ENCODE measurements around the gene ST7. TPM values are rescaled to one million over a fixed set of nuclear protein-coding genes. Genes with fewer than 3 reads are reported as not detected.
"Not testable (repeated sequence)": the region's sequence is repeated elsewhere in the genome, so short reads cannot be mapped to it uniquely, and the experiment has no call there.

The ST7 gene
- total and polyA plus RNA-seq, 2 of the 13 experiments (the other 11 are each of a cell fraction or from before 2014, with no cell fraction given): 17.3 to 23.5 TPM

DNA sequence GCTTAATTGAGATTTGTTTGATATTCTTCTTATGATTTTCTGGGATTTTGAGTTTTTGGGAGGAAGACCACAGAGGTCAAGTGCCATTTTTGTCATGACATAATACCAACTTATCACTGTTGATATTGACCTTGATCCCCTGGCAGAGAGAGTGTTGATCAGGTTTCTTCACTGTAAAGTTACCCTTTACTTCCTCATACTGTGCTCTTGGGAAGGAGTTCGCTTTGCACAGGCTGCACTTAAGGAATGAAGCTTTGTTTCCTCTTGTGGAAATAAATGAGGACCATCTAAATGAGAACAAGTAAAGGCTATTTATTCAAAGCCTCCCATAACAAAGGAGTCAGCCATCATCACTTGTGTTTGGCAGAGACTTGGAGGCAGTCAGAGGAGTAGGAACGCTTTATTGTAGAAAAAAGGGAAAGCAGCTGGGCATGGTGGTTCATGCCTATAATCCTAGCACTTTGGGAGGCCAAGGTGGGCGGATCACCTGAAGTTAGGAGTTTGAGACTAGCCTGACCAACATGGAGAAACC is 16.1 kb downstream of the ST7 start:
- Histone ChIP-seq H4K20me1 (ENCODE audit: insufficient read depth, low read length) (no peaks in the 10 kb centered on the region), H3K36me3 (replicated peaks in 1 of 2; ENCODE audit: control insufficient read depth in 1 of 2, insufficient read depth in 2 of 2, low read length in 2 of 2) (no peaks in the 10 kb centered on the region), H3K79me2 (ENCODE audit: insufficient read depth, low read length) (peaks cover 28% of the 10 kb centered on the region), H3K27me3 (ENCODE audit: control insufficient read depth in 1 of 2, insufficient read depth in 2 of 2, low read length in 2 of 2) (no peaks in the 10 kb centered on the region), H3K4me2 (ENCODE audit: low read depth, low read length) (no peak overlapping the region), H3K9ac (ENCODE audit: insufficient read depth, low read depth, low read length) (no peak overlapping the region), H2AFZ (ENCODE audit: low read length) (no peak overlapping the region), H3K27ac (ENCODE audit: extremely low read length, insufficient read depth, low read length) (no peak overlapping the region), H3K9me3 (ENCODE audit: low read length) (no peaks in the 10 kb centered on the region), H3K4me1 (ENCODE audit: insufficient read depth, low read length) (peaks cover 34% of the 10 kb centered on the region), H3K4me3 (replicated peaks in 1 of 3; ENCODE audit: insufficient read depth in 1 of 3, low read depth in 2 of 3, low read length in 3 of 3) (no peak overlapping the region)
- ChIA-PET POLR2A (no interaction called here), CTCF (ENCODE audit: low intra/inter-chr PET ratio, low total read pairs) (no interaction called here)
- no TSS peak for BruUV-seq (replicated peaks)
- in situ Hi-C loops (cut with HindIII; ENCODE audit: extremely low pct_ligation_motif_present, low pct_unique_long_range_greater_than_20kb) (no loop called here), intact Hi-C loops (cut with micrococcal nuclease; ENCODE audit: unreplicated experiment) (no loop called here)
- no peak for DNase-seq (ENCODE audit: low spot score)
- WGBS (ENCODE audit: low lambda C conversion rate): 98% methylated on average over 3 of the region's 3 CpGs
- ATAC-seq: no peak
- FAIRE-seq: no peak
- TF ChIP-seq, protein P1, sequence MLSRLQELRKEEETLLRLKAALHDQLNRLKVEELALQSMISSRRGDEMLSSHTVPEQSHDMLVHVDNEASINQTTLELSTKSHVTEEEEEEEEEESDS (CRISPR knock-in tag; IDR thresholded peaks at IDR 0.05; ENCODE audit: borderline replicate concordance): no peak
- no peak for TF ChIP-seq ZNF569 (CRISPR knock-in tag; IDR thresholded peaks at IDR 0.05; ENCODE audit: borderline replicate concordance)
- no peak for TF ChIP-seq KMT2B (CRISPR knock-in tag; IDR thresholded peaks at IDR 0.05)

DNA sequence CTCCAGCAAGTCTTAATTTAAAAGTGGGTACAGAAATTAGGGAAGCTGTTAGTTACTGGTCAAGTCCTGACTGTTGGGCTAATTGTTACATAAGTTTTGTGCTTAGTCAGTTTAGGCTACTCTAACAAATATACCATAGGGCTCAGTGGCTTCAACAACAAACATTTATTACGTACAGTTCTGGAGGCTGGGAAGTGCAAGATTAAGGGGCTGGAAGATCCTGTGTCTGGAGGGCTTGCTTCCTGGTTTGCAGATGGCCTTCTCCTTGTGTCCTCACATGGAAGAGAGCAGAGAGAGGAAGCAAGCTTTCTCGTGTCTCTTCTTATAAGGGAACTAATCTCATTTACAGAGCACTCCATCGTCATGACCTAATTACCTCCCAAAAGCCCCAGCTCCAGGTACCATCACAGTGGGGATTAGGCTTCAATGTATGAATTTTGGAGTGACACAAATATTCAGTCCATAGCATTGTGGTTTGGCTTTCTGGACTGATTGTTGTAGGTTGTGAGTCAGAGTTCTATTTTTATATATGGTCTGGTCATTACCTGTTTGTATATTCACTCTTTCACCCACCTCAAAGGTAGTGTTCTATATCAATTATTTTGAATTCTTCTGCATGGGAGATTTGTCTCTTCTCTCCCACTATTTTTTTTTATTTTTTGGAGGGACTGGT is 17.1 kb downstream of the ST7 start:
- Histone ChIP-seq H3K36me3 (replicated peaks in 1 of 2; ENCODE audit: control insufficient read depth in 1 of 2, insufficient read depth in 2 of 2, low read length in 2 of 2) (no peaks in the 10 kb centered on the region), H3K27ac (ENCODE audit: extremely low read length, insufficient read depth, low read length) (peak overlapping the region; percentile 8), H4K20me1 (ENCODE audit: insufficient read depth, low read length) (no peaks in the 10 kb centered on the region), H3K4me1 (ENCODE audit: insufficient read depth, low read length) (peaks cover 34% of the 10 kb centered on the region), H3K9me3 (ENCODE audit: low read length) (no peaks in the 10 kb centered on the region), H3K4me2 (ENCODE audit: low read depth, low read length) (no peak overlapping the region), H3K79me2 (ENCODE audit: insufficient read depth, low read length) (peaks cover 26% of the 10 kb centered on the region), H2AFZ (ENCODE audit: low read length) (no peak overlapping the region), H3K9ac (ENCODE audit: insufficient read depth, low read depth, low read length) (no peak overlapping the region), H3K27me3 (ENCODE audit: control insufficient read depth in 1 of 2, insufficient read depth in 2 of 2, low read length in 2 of 2) (no peaks in the 10 kb centered on the region), H3K4me3 (replicated peaks in 1 of 3; ENCODE audit: insufficient read depth in 1 of 3, low read depth in 2 of 3, low read length in 3 of 3) (no peak overlapping the region)
- BruUV-seq (replicated peaks): no TSS peak
- DNase-seq (ENCODE audit: low spot score) (no peak), FAIRE-seq (no peak), ATAC-seq (peak; percentile 59)
- 84% methylated on average over 3 of the region's 3 CpGs for WGBS (ENCODE audit: low lambda C conversion rate)
- ChIA-PET CTCF (ENCODE audit: low intra/inter-chr PET ratio, low total read pairs) (no interaction called here), POLR2A (no interaction called here)
- TF ChIP-seq, protein P1 (CRISPR knock-in tag; IDR thresholded peaks at IDR 0.05; ENCODE audit: borderline replicate concordance): no peak
- TF ChIP-seq SRY (CRISPR knock-in tag; IDR thresholded peaks at IDR 0.05): no peak
- no peak for TF ChIP-seq SUZ12 (IDR thresholded peaks at IDR 0.05; ENCODE audit: low read depth, low read length)
- no peak for TF ChIP-seq KLF13 (CRISPR knock-in tag; IDR thresholded peaks at IDR 0.05)
- no peak for TF ChIP-seq TRIM24 (CRISPR knock-in tag; IDR thresholded peaks at IDR 0.05)
- no peak for TF ChIP-seq ELF1 (CRISPR knock-in tag; IDR thresholded peaks at IDR 0.05)
- in situ Hi-C loops (cut with HindIII; ENCODE audit: extremely low pct_ligation_motif_present, low pct_unique_long_range_greater_than_20kb) (no loop called here), intact Hi-C loops (cut with micrococcal nuclease; ENCODE audit: unreplicated experiment) (no loop called here)

DNA sequence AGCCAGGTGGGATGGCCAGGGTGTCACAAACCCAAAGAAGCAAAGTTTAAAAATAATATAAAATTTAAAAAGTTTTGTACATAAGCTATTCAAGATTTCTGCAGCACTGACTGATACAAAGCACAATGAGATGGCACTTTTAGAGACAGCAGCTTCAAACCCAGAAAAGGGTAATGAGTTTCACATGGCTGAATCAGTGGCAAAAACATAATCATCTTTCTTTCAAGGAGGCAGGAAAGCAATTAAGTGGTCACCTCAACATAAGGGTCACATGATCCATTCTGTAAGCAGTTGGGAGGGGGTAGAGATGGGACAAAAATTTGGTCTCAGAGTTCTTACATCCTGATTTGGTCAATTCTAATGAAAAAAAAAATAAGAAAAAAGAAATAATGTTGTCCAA is 17.9 kb downstream of the ST7 start:
- H2AFZ ChIP-seq (ENCODE audit: low read length); H3K9me3 ChIP-seq (ENCODE audit: low read length); in situ Hi-C loops (cut with HindIII; ENCODE audit: extremely low pct_ligation_motif_present, low pct_unique_long_range_greater_than_20kb); intact Hi-C loops (cut with micrococcal nuclease; ENCODE audit: unreplicated experiment); DNase-seq (ENCODE audit: low spot score); H4K20me1 ChIP-seq (ENCODE audit: insufficient read depth, low read length); H3K4me2 ChIP-seq (ENCODE audit: low read depth, low read length); H3K36me3 ChIP-seq (replicated peaks in 1 of 2; ENCODE audit: control insufficient read depth in 1 of 2, insufficient read depth in 2 of 2, low read length in 2 of 2); H3K27me3 ChIP-seq (ENCODE audit: control insufficient read depth in 1 of 2, insufficient read depth in 2 of 2, low read length in 2 of 2); H3K4me3 ChIP-seq (replicated peaks in 1 of 3; ENCODE audit: insufficient read depth in 1 of 3, low read depth in 2 of 3, low read length in 3 of 3); FAIRE-seq; BruUV-seq (replicated peaks); CTCF ChIA-PET (ENCODE audit: low intra/inter-chr PET ratio, low total read pairs); ATAC-seq; H3K9ac ChIP-seq (ENCODE audit: insufficient read depth, low read depth, low read length): not testable (repeated sequence)
- Histone ChIP-seq H3K4me1 (ENCODE audit: insufficient read depth, low read length) (peaks cover 34% of the 10 kb centered on the region), H3K27ac (ENCODE audit: extremely low read length, insufficient read depth, low read length) (peak overlapping the region; percentile 29), H3K79me2 (ENCODE audit: insufficient read depth, low read length) (peaks cover 22% of the 10 kb centered on the region)
- POLR2A ChIA-PET: interaction anchor here (1.7 kb wide), 1 partner anchor 14 kb away, joined by 4 read pairs; no protein-coding TSS in a partner anchor
